ENCODE measurements around the gene SOX1. TPM values are rescaled to one million over a fixed set of nuclear protein-coding genes. Genes with fewer than 3 reads are reported as not detected.
A peak's percentile ranks its signal among the peaks of the same experiment; 100 is the strongest.

The SOX1 gene
- total and polyA plus RNA-seq, 5 experiments from 2014 or later = not detected

DNA sequence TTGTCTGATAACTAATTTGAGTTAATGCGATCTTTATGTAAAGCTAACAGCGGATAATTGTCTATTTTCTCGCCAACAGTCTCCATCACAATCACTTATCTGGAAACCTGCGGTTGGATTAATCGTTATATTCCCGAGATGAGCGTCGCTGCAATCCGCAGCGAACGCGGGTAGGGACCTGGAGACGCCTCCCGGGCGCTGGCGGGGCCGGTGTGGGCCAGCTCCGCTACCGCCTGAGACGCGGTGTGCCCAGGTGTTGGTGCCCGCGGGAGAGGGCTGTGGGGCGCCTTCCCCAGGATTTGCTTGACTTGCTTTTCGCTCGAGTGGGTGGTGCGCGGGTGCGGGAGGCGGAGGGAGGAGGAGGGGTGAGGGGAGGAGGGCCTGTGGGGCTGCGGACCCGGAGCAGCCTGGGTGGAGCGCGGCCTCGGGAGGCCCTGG, 38.3 kb downstream of the SOX1 start:
- DNase-seq (no peak), ATAC-seq (no peak)
- Mint-ChIP-seq H3K4me3 (no peak overlapping the region), H3K9me3 (no peaks in the 10 kb centered on the region), H3K27me3 (peaks cover 34 to 80% (median 50%) of the 10 kb centered on the region in 5 donors), H3K27ac (no peak overlapping the region), H3K4me1 (peaks cover 0 to 8% (median under 1%) of the 10 kb centered on the region in 4 donors), H3K36me3 (peaks cover 0 to 5% (median 0%) of the 10 kb centered on the region in 3 donors)
- POLR2A ChIA-PET = no interaction called here

GRCh38 chr13:112105892-112106291, 38.9 kb downstream of the SOX1 start:
- no peaks in the 10 kb centered on the region for H3K9me3 Mint-ChIP-seq
- no peak overlapping the region for H3K4me3 Mint-ChIP-seq
- H3K36me3 Mint-ChIP-seq = peaks cover 0 to 5% (median 0%) of the 10 kb centered on the region in 3 donors
- DNase-seq = no peak
- H3K4me1 Mint-ChIP-seq = peaks cover 0 to 8% (median under 1%) of the 10 kb centered on the region in 4 donors
- ATAC-seq = no peak
- H3K27ac Mint-ChIP-seq = no peak overlapping the region
- H3K27me3 Mint-ChIP-seq = peaks cover 35 to 74% (median 50%) of the 10 kb centered on the region in 5 donors
- POLR2A ChIA-PET = no interaction called here

DNA sequence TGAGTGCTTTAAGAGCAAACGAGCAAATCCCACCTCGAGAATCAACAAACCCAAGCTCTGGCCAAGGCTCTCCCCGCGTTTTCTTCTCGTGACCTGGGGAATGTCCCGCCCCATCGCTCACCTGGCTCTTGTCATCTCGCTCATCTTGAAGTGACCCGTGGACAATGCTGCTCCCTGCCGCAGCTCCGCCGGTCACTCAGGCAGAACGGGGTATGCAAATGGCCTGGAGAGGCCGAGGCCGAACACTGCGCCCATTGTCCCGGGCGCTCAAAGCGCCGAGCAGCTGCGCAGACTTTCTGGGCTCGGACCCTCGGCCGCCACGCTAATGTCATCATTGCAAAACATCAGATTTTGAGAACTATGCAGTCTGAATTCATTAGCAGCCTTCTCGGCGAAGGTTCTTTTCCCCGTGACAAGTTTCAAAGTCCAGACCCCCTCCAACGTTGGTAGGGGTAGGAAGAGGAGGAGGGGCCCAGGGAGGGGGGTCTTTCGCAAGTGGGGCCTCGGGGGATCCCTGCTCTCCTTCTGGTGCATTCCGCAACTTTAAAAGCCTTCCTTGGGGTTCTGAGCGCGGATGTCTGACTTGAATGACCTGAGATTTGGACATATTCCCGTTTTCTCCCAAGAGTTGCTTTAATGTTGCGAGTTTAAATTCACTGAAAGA, 39.7 kb downstream of the SOX1 start:
- DNase-seq = no peak
- H3K4me3 Mint-ChIP-seq = no peak overlapping the region
- ATAC-seq = no peak
- H3K4me1 Mint-ChIP-seq = peaks cover 0 to 8% (median under 1%) of the 10 kb centered on the region in 4 donors
- H3K27me3 Mint-ChIP-seq = peaks cover 36 to 67% (median 48%) of the 10 kb centered on the region in 5 donors
- H3K9me3 Mint-ChIP-seq = no peaks in the 10 kb centered on the region
- no peak overlapping the region for H3K27ac Mint-ChIP-seq
- POLR2A ChIA-PET = no interaction called here
- H3K36me3 Mint-ChIP-seq = peaks cover 0 to 5% (median 0%) of the 10 kb centered on the region in 3 donors

DNA sequence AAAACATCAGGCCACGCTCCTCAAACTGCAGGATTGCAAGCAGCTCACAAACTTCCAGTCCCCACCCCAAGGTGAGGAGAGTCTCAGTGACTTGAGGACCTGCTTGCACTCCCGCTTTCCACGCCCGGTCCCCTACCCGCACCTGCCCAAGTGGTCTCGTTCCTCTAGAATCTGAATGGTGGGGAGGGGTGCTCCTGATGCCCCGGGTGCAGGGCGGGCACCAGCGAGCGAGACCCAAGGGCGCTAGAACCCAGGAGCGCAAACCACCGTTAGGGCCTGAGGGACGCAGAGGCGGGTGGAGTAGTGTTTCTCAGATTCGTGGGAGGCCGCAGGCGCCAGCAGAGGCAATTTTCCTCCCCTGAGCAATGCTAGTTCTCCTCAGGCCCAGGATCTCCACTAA, 40.3 kb downstream of the SOX1 start:
- Mint-ChIP-seq H3K4me3 (no peak overlapping the region), H3K9me3 (no peaks in the 10 kb centered on the region), H3K4me1 (peaks cover 0 to 8% (median under 1%) of the 10 kb centered on the region in 4 donors), H3K27ac (no peak overlapping the region), H3K36me3 (peaks cover 0 to 5% (median 0%) of the 10 kb centered on the region in 3 donors), H3K27me3 (peaks cover 30 to 60% (median 48%) of the 10 kb centered on the region in 5 donors)
- ATAC-seq = no peak
- POLR2A ChIA-PET = no interaction called here
- DNase-seq = no peak

GRCh38 chr13:112110479-112110878, 43.5 kb downstream of the SOX1 start:
- DNase-seq (no peak), ATAC-seq (no peak)
- Mint-ChIP-seq H3K36me3 (peaks cover 0 to 5% (median 0%) of the 10 kb centered on the region in 3 donors), H3K9me3 (peaks cover 0 to 2% (median 0%) of the 10 kb centered on the region in 9 donors), H3K27ac (no peak overlapping the region), H3K27me3 (peaks cover 38 to 74% (median 67%) of the 10 kb centered on the region in 5 donors), H3K4me3 (no peak overlapping the region), H3K4me1 (peaks cover 0 to 6% (median under 1%) of the 10 kb centered on the region in 4 donors)
- POLR2A ChIA-PET = no interaction called here

GRCh38 chr13:112111239-112111857, 44.4 kb downstream of the SOX1 start:
- H3K4me3 Mint-ChIP-seq = no peak overlapping the region
- H3K9me3 Mint-ChIP-seq = peaks cover 0 to 2% (median 0%) of the 10 kb centered on the region in 9 donors
- H3K27ac Mint-ChIP-seq = no peak overlapping the region
- POLR2A ChIA-PET = no interaction called here
- peaks cover 0 to 5% (median 0%) of the 10 kb centered on the region in 3 donors for H3K36me3 Mint-ChIP-seq
- peaks cover 34 to 76% (median 69%) of the 10 kb centered on the region in 5 donors for H3K27me3 Mint-ChIP-seq
- ATAC-seq (no peak), DNase-seq (no peak)
- peaks cover 0 to 1% (median under 1%) of the 10 kb centered on the region in 4 donors for H3K4me1 Mint-ChIP-seq

GRCh38 chr13:112112534-112113276, 45.8 kb downstream of the SOX1 start:
- H3K4me3 Mint-ChIP-seq = no peak overlapping the region
- peaks cover 0 to 5% (median 0%) of the 10 kb centered on the region in 3 donors for H3K36me3 Mint-ChIP-seq
- DNase-seq = no peak
- no peak for ATAC-seq
- peak overlapping the region in 1 of 10 donors; percentile 25 for H3K27ac Mint-ChIP-seq
- H3K27me3 Mint-ChIP-seq = peaks cover 29 to 76% (median 64%) of the 10 kb centered on the region in 5 donors
- POLR2A ChIA-PET = no interaction called here
- no peaks in the 10 kb centered on the region for H3K4me1 Mint-ChIP-seq
- peaks cover 0 to 2% (median 0%) of the 10 kb centered on the region in 9 donors for H3K9me3 Mint-ChIP-seq

- Mint-ChIP-seq H3K4me3 (no peak overlapping the region), H3K4me1 (no peaks in the 10 kb centered on the region), H3K27me3 (peaks cover 28 to 69% (median 62%) of the 10 kb centered on the region in 5 donors), H3K36me3 (peaks cover 0 to 5% (median 0%) of the 10 kb centered on the region in 3 donors), H3K9me3 (peaks cover 0 to 2% (median 0%) of the 10 kb centered on the region in 9 donors), H3K27ac (no peak overlapping the region)
- ATAC-seq (no peak), DNase-seq (no peak)
- POLR2A ChIA-PET = no interaction called here
Measured at GRCh38 chr13:112113348-112113747, 46.4 kb downstream of the SOX1 start.

DNA sequence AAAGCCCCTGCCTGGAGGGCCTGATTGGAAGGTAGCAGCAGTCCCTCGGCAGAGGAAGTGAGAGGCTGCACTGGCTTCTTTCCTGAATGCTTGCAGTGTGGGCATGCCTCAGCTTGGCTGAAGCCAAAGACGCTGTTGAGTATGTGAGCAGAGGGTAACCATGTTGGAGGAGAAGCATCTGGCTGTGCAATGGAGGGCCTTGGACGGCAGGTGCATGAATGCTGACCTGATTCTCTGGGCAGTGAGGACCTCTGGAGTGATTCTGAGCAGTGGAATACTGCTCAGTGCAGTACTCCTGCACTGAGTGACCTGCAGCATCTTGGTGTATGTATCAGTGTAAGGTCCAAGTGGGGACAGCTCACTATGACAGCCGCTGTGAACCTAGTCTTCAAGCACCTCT, 46.9 kb downstream of the SOX1 start:
- Mint-ChIP-seq H3K9me3 (peaks cover 0 to 2% (median 0%) of the 10 kb centered on the region in 9 donors), H3K27me3 (peaks cover 24 to 64% (median 57%) of the 10 kb centered on the region in 5 donors), H3K4me1 (no peaks in the 10 kb centered on the region), H3K36me3 (peaks cover 0 to under 1% (median 0%) of the 10 kb centered on the region in 3 donors), H3K4me3 (no peak overlapping the region), H3K27ac (no peak overlapping the region)
- POLR2A ChIA-PET = no interaction called here
- ATAC-seq (no peak), DNase-seq (no peak)

DNA sequence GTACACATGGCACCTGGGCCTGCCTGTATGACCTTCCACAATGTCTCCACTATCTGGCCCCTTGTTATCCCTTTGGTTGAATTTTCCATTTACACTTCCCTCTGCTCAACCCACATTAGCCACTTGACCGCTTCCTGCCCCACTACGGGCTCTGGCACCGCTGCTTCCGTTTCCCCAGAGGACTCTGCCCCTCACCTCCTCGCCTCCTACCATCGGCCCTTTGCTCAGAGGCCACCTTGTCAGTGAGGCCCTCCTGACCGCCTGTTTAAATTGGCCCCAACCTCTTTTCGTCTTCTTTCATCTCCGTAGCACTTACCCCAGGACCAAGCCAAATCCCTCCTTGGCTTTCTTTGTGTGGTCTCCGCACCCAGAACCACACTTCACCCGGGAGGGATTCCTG, 47.4 kb downstream of the SOX1 start:
- POLR2A ChIA-PET = no interaction called here
- peaks cover 0 to 2% (median 0%) of the 10 kb centered on the region in 9 donors for H3K9me3 Mint-ChIP-seq
- peaks cover 24 to 61% (median 57%) of the 10 kb centered on the region in 5 donors for H3K27me3 Mint-ChIP-seq
- no peak for ATAC-seq
- H3K27ac Mint-ChIP-seq = peak overlapping the region in 1 of 10 donors; percentile 70
- no peak for DNase-seq
- H3K4me3 Mint-ChIP-seq = no peak overlapping the region
- H3K36me3 Mint-ChIP-seq = no peaks in the 10 kb centered on the region
- H3K4me1 Mint-ChIP-seq = no peaks in the 10 kb centered on the region

GRCh38 chr13:112115403-112116091, 48.6 kb downstream of the SOX1 start:
- no peak for DNase-seq
- Mint-ChIP-seq H3K27me3 (peaks cover 20 to 66% (median 49%) of the 10 kb centered on the region in 5 donors), H3K4me1 (no peaks in the 10 kb centered on the region), H3K27ac (no peak overlapping the region), H3K9me3 (peaks cover 0 to 2% (median 0%) of the 10 kb centered on the region in 9 donors), H3K4me3 (no peak overlapping the region), H3K36me3 (no peaks in the 10 kb centered on the region)
- POLR2A ChIA-PET = no interaction called here
- ATAC-seq = no peak

DNA sequence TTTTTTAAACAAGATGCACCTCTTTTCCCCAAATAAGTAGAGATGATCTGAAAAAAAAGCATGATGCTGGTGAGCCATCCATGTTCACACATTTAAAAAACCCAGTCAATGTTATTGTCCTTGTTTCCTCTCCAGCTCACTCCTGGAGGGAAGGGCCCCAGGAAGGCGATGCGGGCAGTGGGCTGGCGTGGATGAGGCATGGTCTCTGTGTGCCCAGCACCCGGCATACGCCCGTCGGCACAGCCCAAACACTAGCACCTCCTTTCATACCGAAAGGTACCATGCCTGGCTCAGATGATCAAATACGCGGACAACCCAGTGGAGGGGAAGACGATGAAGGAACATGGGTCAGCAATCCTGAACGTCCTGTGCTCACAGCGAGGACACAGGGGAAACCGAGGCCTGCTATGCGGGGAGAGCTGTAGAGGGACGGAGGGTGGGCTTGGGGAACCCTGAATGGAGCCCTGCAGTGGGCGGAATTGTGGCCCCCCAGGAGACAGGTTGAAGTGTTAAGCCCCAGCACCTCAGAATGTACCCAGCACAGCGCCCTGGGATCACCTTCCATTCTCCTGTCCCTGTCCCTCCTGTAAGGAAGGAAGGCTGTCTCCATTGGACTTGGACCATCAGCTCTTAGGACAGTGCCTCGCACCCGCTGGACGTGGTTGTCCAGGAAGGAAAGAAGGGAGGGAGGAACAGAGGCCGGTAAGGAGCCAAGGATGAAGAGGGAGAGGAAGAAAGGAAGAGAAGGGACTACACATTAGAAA, 49.4 kb downstream of the SOX1 start:
- peaks cover 15 to 62% (median 49%) of the 10 kb centered on the region in 5 donors for H3K27me3 Mint-ChIP-seq
- POLR2A ChIA-PET = no interaction called here
- peaks cover 0 to 2% (median 0%) of the 10 kb centered on the region in 9 donors for H3K9me3 Mint-ChIP-seq
- ATAC-seq = no peak
- H3K27ac Mint-ChIP-seq = no peak overlapping the region
- no peaks in the 10 kb centered on the region for H3K36me3 Mint-ChIP-seq
- no peak overlapping the region for H3K4me3 Mint-ChIP-seq
- DNase-seq = no peak
- H3K4me1 Mint-ChIP-seq = no peaks in the 10 kb centered on the region
